C4-2B (cell line): Measurements from ENCODE around the gene PARP15.

ENCODE experiments used
- CTCF ChIP-seq: fragments of 450-650 bp; conservative IDR thresholded peaks from 2 replicates; pipeline ENCODE4 v1.5.1; 2017; ENCODE audit warnings: mild to moderate bottlenecking
- ZFX ChIP-seq: fragments of 450-650 bp; IDR thresholded peaks from 2 replicates; pipeline ENCODE4 v1.6.1; 2017

DNA sequence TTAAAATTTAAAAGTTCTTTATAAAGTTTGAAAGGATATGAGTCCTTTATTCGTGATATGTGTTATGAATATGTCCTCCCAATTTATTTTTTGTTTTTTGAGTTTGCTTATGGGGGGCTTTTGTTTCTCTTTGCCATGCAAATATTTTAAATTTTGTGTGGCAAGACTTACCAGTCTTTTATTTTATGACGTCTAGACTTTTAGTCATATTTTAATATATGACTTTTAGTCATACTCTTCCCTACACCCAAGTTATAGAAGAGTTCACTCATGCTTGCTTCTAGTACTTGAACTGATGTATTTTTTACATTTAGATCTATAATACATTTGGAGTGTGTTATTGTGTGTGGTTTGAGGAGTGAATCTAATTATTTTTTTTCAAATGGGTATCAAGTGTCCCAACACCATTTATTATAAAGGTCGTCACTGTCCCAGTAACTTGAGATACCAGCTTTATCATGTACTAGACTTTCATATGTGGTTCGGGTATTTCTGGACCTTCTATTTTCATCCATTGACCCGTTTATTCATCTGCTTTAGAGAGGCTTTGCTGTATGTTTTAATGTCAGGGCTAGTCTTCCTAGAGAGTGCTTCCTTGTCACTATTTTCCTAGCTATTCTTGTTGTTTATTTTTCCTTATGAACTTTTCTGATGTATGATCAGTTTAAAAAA is 755 bp downstream of the PARP15 start:
- TF ChIP-seq CTCF: no peak
- no peak for TF ChIP-seq ZFX
